IMR-90 (cell line): ENCODE results near the gene MAP3K5. TPM values are rescaled to one million over a fixed set of nuclear protein-coding genes. Genes with fewer than 3 reads are reported as not detected.

Experiments
- ATAC-seq: fragments of 200-7000 bp; cut with Tn5 transposase; 2 replicates; pipeline ENCODE4 v1.9.1; 2020; ENCODE audit warnings: low read depth, mild to moderate bottlenecking, moderate library complexity
- BruUV-seq: library from RNA; stranded (reverse); fragments of 400-500 nt; replicated peaks from 2 replicates; lab custom pipeline; 2021; lab: Mats Ljungman, UMichigan
- CTCF ChIA-PET: fragments of 300-600 bp; formaldehyde crosslinking; extraction: SDS; loops from one replicate; lab custom pipeline; 2021; ENCODE audit warnings: antibody characterized with exemption; lab: Yijun Ruan, JAX
- POLR2A ChIA-PET: fragments of 300-600 bp; sonication (Branson Sonifier 250); formaldehyde crosslinking; loops from one replicate; lab custom pipeline; 2022; ENCODE audit warnings: antibody characterized with exemption; ENCODE audit not compliant: unreplicated experiment; lab: Charles Lee
- DNase-seq: peaks from one replicate; pipeline ENCODE4 v3.0.0; 2013
- H2AFZ ChIP-seq: replicated peaks from 2 replicates; pipeline ENCODE3; 2013; ENCODE audit warnings: low read length, mild to moderate bottlenecking; ENCODE audit not compliant: poor library complexity
- H2AK5ac ChIP-seq: 2 replicates; pipeline ENCODE4 v1.6.1; 2013; ENCODE audit warnings: low read depth, low read length, inconsistent platforms
- H2AK9ac ChIP-seq: replicated peaks from 2 replicates; pipeline ENCODE3; 2013; ENCODE audit warnings: mild to moderate bottlenecking, low read depth, low read length, moderate library complexity; ENCODE audit not compliant: poor library complexity
- H2BK120ac ChIP-seq: 2 replicates; pipeline ENCODE4 v1.6.1; 2013; ENCODE audit warnings: low read depth, low read length, inconsistent platforms
- H2BK15ac ChIP-seq: 3 replicates; pipeline ENCODE4 v1.6.1; 2013; ENCODE audit warnings: low read depth, low read length, inconsistent platforms
- H2BK20ac ChIP-seq: 2 replicates; pipeline ENCODE4 v1.6.1; 2013; ENCODE audit warnings: low read depth, mild to moderate bottlenecking, inconsistent platforms, low read length, moderate library complexity
- H2BK5ac ChIP-seq: 2 replicates; pipeline ENCODE4 v1.6.1; 2013; ENCODE audit warnings: mild to moderate bottlenecking, low read depth, low read length, inconsistent platforms; ENCODE audit not compliant: poor library complexity, severe bottlenecking
- H3K14ac ChIP-seq: replicated peaks from 2 replicates; pipeline ENCODE4 v1.6.1; 2013; ENCODE audit warnings: low read depth, low read length, inconsistent platforms
- H3K18ac ChIP-seq: 2 replicates; pipeline ENCODE4 v1.6.1; 2013; ENCODE audit warnings: low read depth, low read length, control low read depth
- H3K23ac ChIP-seq: 2 replicates; pipeline ENCODE4 v1.6.1; 2013; ENCODE audit warnings: low read depth, low read length, inconsistent platforms
- H3K27ac ChIP-seq: 2 replicates; pipeline ENCODE4 v1.5.1; 2013; ENCODE audit warnings: mild to moderate bottlenecking, control low read depth, low read length; ENCODE audit not compliant: insufficient read depth
- H3K27me3 ChIP-seq: 2 replicates; pipeline ENCODE4 v1.6.1; 2013; ENCODE audit warnings: low read length; ENCODE audit not compliant: control insufficient read depth, insufficient read depth
- H3K36me3 ChIP-seq: 2 replicates; pipeline ENCODE4 v1.6.1; 2013; ENCODE audit warnings: low read length, mixed read lengths; ENCODE audit not compliant: control insufficient read depth, insufficient read depth
- H3K4ac ChIP-seq: 2 replicates; pipeline ENCODE4 v1.6.1; 2013; ENCODE audit warnings: low read depth, low read length, inconsistent platforms
- H3K4me1 ChIP-seq: 2 replicates; pipeline ENCODE4 v1.6.1; 2013; ENCODE audit warnings: low read length, mixed read lengths; ENCODE audit not compliant: control insufficient read depth, insufficient read depth
- H3K4me2 ChIP-seq: 2 replicates; pipeline ENCODE4 v1.6.1; 2013; ENCODE audit warnings: low read depth, mild to moderate bottlenecking, control low read depth, low read length, moderate library complexity
- H3K4me3 ChIP-seq: 2 replicates; pipeline ENCODE4 v1.5.1; 2013; ENCODE audit warnings: low read depth, mild to moderate bottlenecking, control low read depth, low read length, moderate library complexity; ENCODE audit not compliant: insufficient read depth
- H3K56ac ChIP-seq: 2 replicates; pipeline ENCODE4 v1.6.1; 2013; ENCODE audit warnings: low read length, inconsistent platforms; ENCODE audit not compliant: insufficient read depth; ENCODE audit errors: extremely low read depth
- H3K79me1 ChIP-seq, 2 experiments: 2 replicates each; pipeline ENCODE4 v1.6.1; 2013; ENCODE audit warnings: low read length in 2 of 2, inconsistent platforms in 1 of 2, low read depth in 1 of 2
- H3K9ac ChIP-seq: 2 replicates; pipeline ENCODE4 v1.6.1; 2013; ENCODE audit warnings: low read depth, low read length, control low read depth
- H3K9me1 ChIP-seq: 2 replicates; pipeline ENCODE4 v1.6.1; 2013; ENCODE audit warnings: low read length, inconsistent platforms; ENCODE audit not compliant: insufficient read depth
- H3K9me3 ChIP-seq: 2 replicates; pipeline ENCODE4 v1.6.1; 2013; ENCODE audit warnings: low read length; ENCODE audit not compliant: control insufficient read depth, insufficient read depth
- H4K20me1 ChIP-seq: 2 replicates; pipeline ENCODE4 v1.6.1; 2013; ENCODE audit warnings: low read length, inconsistent platforms; ENCODE audit not compliant: insufficient read depth
- H4K5ac ChIP-seq: 2 replicates; pipeline ENCODE4 v1.6.1; 2013; ENCODE audit warnings: mild to moderate bottlenecking, low read depth, low read length, control low read depth
- H4K8ac ChIP-seq, 2 experiments: 2 replicates each; pipeline ENCODE4 v1.6.1; 2013; ENCODE audit warnings: low read depth in 2 of 2, low read length in 2 of 2, control low read depth in 1 of 2, inconsistent platforms in 1 of 2
- H4K91ac ChIP-seq: 2 replicates; pipeline ENCODE4 v1.6.1; 2013; ENCODE audit warnings: low read depth, low read length, inconsistent platforms; ENCODE audit not compliant: insufficient read depth
- BHLHE40 ChIP-seq: fragments of 150-350 bp; IDR thresholded peaks from 2 replicates; pipeline ENCODE4 v1.6.1; 2016; ENCODE audit warnings: mild to moderate bottlenecking, low read depth, low read length
- FOS ChIP-seq: fragments of 150-350 bp; IDR thresholded peaks from 2 replicates; pipeline ENCODE4 v1.6.1; 2016; ENCODE audit warnings: low read depth, low read length
- MXI1 ChIP-seq: IDR thresholded peaks from 2 replicates; pipeline ENCODE4 v1.6.1; 2012; ENCODE audit warnings: low read depth, mild to moderate bottlenecking, low read length, moderate library complexity, borderline replicate concordance
- POLR2A ChIP-seq: IDR thresholded peaks from 2 replicates; pipeline ENCODE4 v1.6.1; 2012; ENCODE audit warnings: mild to moderate bottlenecking, low read depth, low read length
- USF2 ChIP-seq: fragments of 150-350 bp; IDR thresholded peaks from 2 replicates; pipeline ENCODE4 v1.6.1; 2017; ENCODE audit warnings: mild to moderate bottlenecking, antibody characterized with exemption, low read length, low read depth
- WGBS, 2 experiments: methylation state at CpG; one replicate each; pipeline versions ENCODE4 v1.1.5 to v1.1.7; 2013; ENCODE audit warnings: missing lambda C conversion rate in 2 of 2; ENCODE audit not compliant: insufficient read length in 1 of 2; ENCODE audit errors: extremely low coverage in 2 of 2; 5-methylcytosine and 5-hydroxymethylcytosine counted together
- dilution Hi-C: fragments of 300-500 bp; cut with HindIII; formaldehyde crosslinking; loops from one replicate; pipeline ENCODE4 v1.14.3; 2018; ENCODE audit warnings: low sequenced_read_pairs; ENCODE audit not compliant: unreplicated experiment
- in situ Hi-C: fragments of 300-500 bp; cut with MboI; formaldehyde crosslinking; loops from 3 replicates; pipeline ENCODE4 v1.14.3; 2019; ENCODE audit warnings: low sequenced_read_pairs, inconsistent platforms, mixed read lengths
- intact Hi-C: fragments of 100-400 bp; cut with micrococcal nuclease; formaldehyde crosslinking; loops from 2 replicates; pipeline ENCODE4 v1.10.0; 2022
- polyA plus RNA-seq, 3 experiments: library from polyadenylated mRNA; depleted of rRNA; stranded (reverse); fragments of >200 nt; gene quantifications; 2 replicates each; pipeline ENCODE4 v1.2.3, GENCODE V29; 2012; ENCODE audit warnings: low replicate concordance in 1 of 3
- total RNA-seq: library from RNA; depleted of rRNA; stranded (reverse); fragments of >200 nt; gene quantifications from 2 replicates; pipeline ENCODE4 v1.2.3, GENCODE V29; 2012

The MAP3K5 gene
- total and polyA plus RNA-seq, 2 of the 4 experiments (the other 2 are of a cell fraction) = 5.4 to 17.6 TPM

DNA sequence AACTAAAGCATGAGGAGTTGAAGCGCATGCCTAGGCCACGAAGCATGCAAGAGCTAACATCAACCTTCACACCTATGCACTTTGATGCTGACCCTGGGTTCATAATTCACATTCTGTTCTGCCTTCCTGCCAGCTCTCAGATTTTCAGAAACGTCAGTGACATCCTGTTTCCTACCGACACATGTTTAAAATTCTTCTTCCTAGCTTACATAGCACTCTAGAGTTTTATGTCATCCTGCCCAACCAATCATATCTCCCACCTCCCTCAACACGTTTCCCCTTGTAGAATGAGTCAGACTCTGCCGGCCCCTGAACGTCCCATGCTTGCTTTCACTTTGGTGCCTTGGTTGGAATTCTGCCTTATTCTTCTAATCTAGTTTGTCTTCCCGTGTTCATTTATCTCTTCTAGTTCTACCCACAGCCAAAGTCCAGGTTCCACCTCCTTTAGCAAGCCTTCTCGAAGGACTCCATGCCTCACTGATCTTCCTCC is 144.9 kb downstream of the MAP3K5 start:
- H4K8ac ChIP-seq = peak overlapping the region; percentile 40 to 93; a peak in 3 of 4 replicates
- peak overlapping the region; percentile 55; the same call in 1 of the 2 replicates for H3K56ac ChIP-seq
- dilution Hi-C loops (no loop called here), intact Hi-C loops (no loop called here), in situ Hi-C loops (loop anchor here (5.0 kb wide), 1 partner anchor 145 kb away; the partner anchor contains the start of gene MAP3K5)
- peak overlapping the region; percentile 72 for H2BK5ac ChIP-seq
- CTCF ChIA-PET = interaction anchor here (0.6 to 1.9 kb wide), 4 partner anchors 10 to 1606 kb away, joined by 3 to 10 read pairs (median 6); partner anchors contain the start of gene MAP3K5
- H3K4ac ChIP-seq = peak overlapping the region; percentile 97
- peak overlapping the region; percentile 90 for H3K23ac ChIP-seq
- peak; percentile 97 for DNase-seq
- H4K5ac ChIP-seq = peak overlapping the region; percentile 63
- H3K27ac ChIP-seq = peak overlapping the region; percentile 80
- no peaks in the 10 kb centered on the region for H3K36me3 ChIP-seq
- H3K4me1 ChIP-seq = peaks cover 10% of the 10 kb centered on the region
- 30% methylated on average over 7 of the region's 9 CpGs; no CpG with 5 or more reads in 1 of the 2 experiments for WGBS, 2 experiments
- POLR2A ChIA-PET = interaction anchor here (0.6 to 0.8 kb wide), 2 partner anchors 145 to 1188 kb away, joined by 3 to 4 read pairs; partner anchors contain the start of gene MAP3K5
- H3K18ac ChIP-seq = peak overlapping the region; percentile 79
- no peaks in the 10 kb centered on the region for H3K27me3 ChIP-seq
- H2BK15ac ChIP-seq = peak overlapping the region; percentile 91; the same call in 2 of the 3 replicates
- peak overlapping the region; percentile 78 for H2AK9ac ChIP-seq
- no peaks in the 10 kb centered on the region for H4K20me1 ChIP-seq
- H2AFZ ChIP-seq = peak overlapping the region; percentile 83
- peaks cover 4 to 28% of the 10 kb centered on the region in 2 experiments; a peak in 2 of 4 replicates for H3K79me1 ChIP-seq
- peak overlapping the region; percentile 84 for H2BK20ac ChIP-seq
- TF ChIP-seq FOS (peak; percentile 62), POLR2A (0 out of 2 replicates have a peak, but pooled peaks have one; percentile 31), MXI1 (peak; percentile 56; the same call in 1 of the 2 replicates), BHLHE40 (peak; percentile 78), USF2 (no peak)
- H3K9me1 ChIP-seq = peaks cover 7% of the 10 kb centered on the region
- H3K9me3 ChIP-seq = no peaks in the 10 kb centered on the region
- peak; percentile 92 for ATAC-seq
- H3K14ac ChIP-seq = peak overlapping the region; percentile 95
- BruUV-seq = no TSS peak
- peak overlapping the region; percentile 87 for H4K91ac ChIP-seq
- H3K4me3 ChIP-seq = peak overlapping the region; percentile 14; the same call in 1 of the 2 replicates
- H3K4me2 ChIP-seq = peak overlapping the region; percentile 83
- H3K9ac ChIP-seq = peak overlapping the region; percentile 46; the same call in 1 of the 2 replicates
- H2AK5ac ChIP-seq = peak overlapping the region; percentile 66
- peak overlapping the region; percentile 92 for H2BK120ac ChIP-seq
